A549 (cell line): ENCODE data around the gene POT1. TPM values are rescaled to one million over a fixed set of nuclear protein-coding genes. Genes with fewer than 3 reads are reported as not detected.

Experiments used
- ATAC-seq, 2 experiments: fragments of 200-7000 bp in 1 of 2; fragments of >200 bp in 1 of 2; cut with Nextera tagmentation in 1 of 2; cut with Tn5 transposase in 1 of 2; 3 replicates each; pipeline versions ENCODE4 v1.8.0 to v1.9.1; 2018 to 2020; ENCODE audit warnings: mild to moderate bottlenecking in 1 of 2, moderate library complexity in 1 of 2
- CTCF ChIA-PET: fragments of 300-600 bp; sonication (Branson Sonifier 250); formaldehyde crosslinking; extraction: SDS; loops from one replicate; lab custom pipeline; 2021; ENCODE audit warnings: antibody characterized with exemption, inconsistent platforms; lab: Yijun Ruan, JAX
- POLR2A ChIA-PET: fragments of 350-600 bp; formaldehyde crosslinking; extraction: SDS; loops from one replicate; lab custom pipeline; 2021; ENCODE audit warnings: antibody characterized with exemption, inconsistent platforms; lab: Yijun Ruan, JAX
- DNase-seq, 2 experiments: peaks; one replicate each; pipeline versions ENCODE4 v3.0.0 to v3.0.0-alpha.2; 2011 to 2016; ENCODE audit warnings: low read depth in 1 of 2, low spot score in 1 of 2
- FAIRE-seq: peaks from 2 replicates; lab custom pipeline; 2011; peaks lifted over from hg19 to GRCh38; lab: Jason Lieb, UNC
- H3K27ac ChIP-seq, 2 experiments: fragments of >200 bp; sonication (Bioruptor Twin); formaldehyde crosslinking; 3 replicates each; pipeline ENCODE4 v1.5.1; 2016 to 2017
- H3K4me1 ChIP-seq: fragments of >200 bp; sonication (Bioruptor Twin); formaldehyde crosslinking; 3 replicates; pipeline ENCODE4 v1.6.1; 2016
- H3K4me2 ChIP-seq: fragments of >200 bp; sonication (Bioruptor Twin); formaldehyde crosslinking; 3 replicates; pipeline ENCODE4 v1.6.1; 2016
- H3K4me3 ChIP-seq: fragments of >200 bp; sonication (Bioruptor Twin); formaldehyde crosslinking; 3 replicates; pipeline ENCODE4 v1.5.1; 2016
- H3K9me3 ChIP-seq: fragments of >200 bp; sonication (Bioruptor Twin); formaldehyde crosslinking; 3 replicates; pipeline ENCODE4 v1.6.1; 2016
- CBX2 ChIP-seq: fragments of 200-600 bp; sonication (generic); IDR thresholded peaks from 2 replicates; pipeline ENCODE4 v1.6.1; 2016; ENCODE audit warnings: low read depth, mild to moderate bottlenecking, borderline replicate concordance
- CBX8 ChIP-seq: fragments of 200-600 bp; sonication (generic); IDR thresholded peaks from 2 replicates; pipeline ENCODE4 v1.6.1; 2016
- CHD2 ChIP-seq: fragments of 150-350 bp; IDR thresholded peaks from 2 replicates; pipeline ENCODE4 v1.6.1; 2014; ENCODE audit warnings: low read length; ENCODE audit not compliant: partially characterized antibody
- CTCF ChIP-seq: fragments of >200 bp; sonication (Bioruptor Twin); formaldehyde crosslinking; IDR thresholded peaks from 3 replicates; pipeline ENCODE4 v1.5.1; 2016
- E2F6 ChIP-seq: IDR thresholded peaks from 2 replicates; pipeline ENCODE4 v1.6.1; 2012; ENCODE audit warnings: low read depth, borderline replicate concordance
- EHF ChIP-seq: fragments of 250-450 bp; sonication (Bioruptor Pico); IDR thresholded peaks from 2 replicates; pipeline ENCODE4 v1.5.0; 2020; ENCODE audit warnings: mild to moderate bottlenecking
- FOSB ChIP-seq: fragments of 250-450 bp; sonication (Bioruptor Pico); IDR thresholded peaks from 2 replicates; pipeline ENCODE4 v1.5.0; 2020; ENCODE audit warnings: mild to moderate bottlenecking, moderate library complexity
- FOXS1 ChIP-seq: fragments of 250-450 bp; sonication (Bioruptor Pico); IDR thresholded peaks from 2 replicates; pipeline ENCODE4 v1.5.0; 2020; ENCODE audit warnings: mild to moderate bottlenecking, moderate library complexity
- HDAC2 ChIP-seq: fragments of 200-600 bp; sonication (generic); IDR thresholded peaks from 2 replicates; pipeline ENCODE4 v1.6.1; 2016
- HOXB5 ChIP-seq: fragments of 250-450 bp; sonication (Bioruptor Pico); IDR thresholded peaks from 2 replicates; pipeline ENCODE4 v1.5.0; 2020; ENCODE audit warnings: mild to moderate bottlenecking, moderate library complexity
- JUN ChIP-seq, 2 experiments: fragments of >200 bp; sonication (Bioruptor Twin); formaldehyde crosslinking; IDR thresholded peaks; 2 replicates in 1 of 2; 3 replicates in 1 of 2; pipeline ENCODE4 v1.6.1; 2016 to 2017
- NPAS2 ChIP-seq: fragments of 250-450 bp; sonication (Bioruptor Pico); IDR thresholded peaks from 2 replicates; pipeline ENCODE4 v1.8.0; 2022; ENCODE audit warnings: mild to moderate bottlenecking, moderate library complexity, borderline replicate concordance
- POLR2AphosphoS2 ChIP-seq: conservative IDR thresholded peaks from 2 replicates; pipeline ENCODE4 v1.6.1; 2012; ENCODE audit warnings: low read length, improper control_type of control experiment, inconsistent platforms
- RARB ChIP-seq: fragments of 250-450 bp; sonication (Bioruptor Pico); IDR thresholded peaks from 2 replicates; pipeline ENCODE4 v1.8.0; 2021; ENCODE audit warnings: mild to moderate bottlenecking, moderate library complexity
- REST ChIP-seq: fragments of 200-600 bp; sonication (generic); IDR thresholded peaks from 2 replicates; pipeline ENCODE4 v1.6.1; 2016; ENCODE audit warnings: antibody characterized with exemption, mild to moderate bottlenecking, moderate library complexity
- RFX5 ChIP-seq: fragments of 450-650 bp; IDR thresholded peaks from 2 replicates; pipeline ENCODE4 v1.7.1; 2014; ENCODE audit warnings: antibody characterized with exemption, mild to moderate bottlenecking, moderate library complexity
- TP53 ChIP-seq: fragments of 250-450 bp; sonication (Bioruptor Pico); IDR thresholded peaks from 2 replicates; pipeline ENCODE4 v1.5.0; 2021; ENCODE audit warnings: mild to moderate bottlenecking, moderate library complexity
- USF2 ChIP-seq: fragments of 450-650 bp; IDR thresholded peaks from 2 replicates; pipeline ENCODE4 v1.6.1; 2014; ENCODE audit warnings: antibody characterized with exemption
- ZC3H11A ChIP-seq: fragments of 450-650 bp; IDR thresholded peaks from 2 replicates; pipeline ENCODE4 v1.6.1; 2014; ENCODE audit warnings: antibody characterized with exemption, mild to moderate bottlenecking
- ZSCAN20 ChIP-seq: fragments of 250-450 bp; sonication (Bioruptor Pico); IDR thresholded peaks from 2 replicates; pipeline ENCODE4 v1.8.0; 2022; ENCODE audit warnings: mild to moderate bottlenecking, moderate library complexity
- WGBS: methylation state at CpG from one replicate; pipeline ENCODE4 v1.1.6; 2017; ENCODE audit errors: missing lambda C conversion rate; 5-methylcytosine and 5-hydroxymethylcytosine counted together
- polyA plus RNA-seq, 4 experiments: library from polyadenylated mRNA; depleted of rRNA in 3 of 4; stranded (reverse); fragments of >200 nt; fragmentation: RNase III in 1 of 4; extraction: RNeasy Plus Mini Kit Qiagen cat#74134 plus additional on column Dnase treatment in 1 of 4; gene quantifications; 2 replicates in 3 of 4; 3 replicates in 1 of 4; pipeline ENCODE4 v1.2.3, GENCODE V29; 2011 to 2017

Gene POT1
- polyA plus RNA-seq, 2 of the 4 experiments (the other 2 are of a cell fraction): 21.6 to 56.2 TPM

- H3K4me3 ChIP-seq: no peak overlapping the region
- CTCF ChIA-PET: no interaction called here
- ATAC-seq (no peak; a peak in 1 of 6 replicates), FAIRE-seq (no peak), DNase-seq (no peak)
- H3K4me2 ChIP-seq: no peak overlapping the region
- no peak overlapping the region for H3K27ac ChIP-seq
- no peaks in the 10 kb centered on the region for H3K9me3 ChIP-seq
- WGBS: 88% methylated on average over 5 of the region's 5 CpGs
- no peaks in the 10 kb centered on the region for H3K4me1 ChIP-seq
- POLR2A ChIA-PET: no interaction called here
- no peak for TF ChIP-seq CBX8
- no peak for TF ChIP-seq EHF (CRISPR knock-in tag)
- no peak for TF ChIP-seq REST
- TF ChIP-seq JUN (IDR thresholded peaks at IDR 0.05): no peak
- no peak for TF ChIP-seq HDAC2
- TF ChIP-seq CHD2: no peak
- no peak for TF ChIP-seq USF2
- TF ChIP-seq NPAS2 (CRISPR knock-in tag): no peak
- no peak for TF ChIP-seq FOSB
- TF ChIP-seq CTCF: no peak
- TF ChIP-seq POLR2AphosphoS2: no peak
- TF ChIP-seq ZC3H11A: no peak
- no peak for TF ChIP-seq ZSCAN20 (CRISPR knock-in tag)
- no peak for TF ChIP-seq E2F6
- no peak for TF ChIP-seq TP53 (CRISPR knock-in tag)
- TF ChIP-seq, all 56 proteins: peak for 0
Measured at GRCh38 chr7:124818807-124819206, 110.8 kb downstream of the POT1 start.

GRCh38 chr7:124813994-124814798, 115.4 kb downstream of the POT1 start:
- 28% methylated on average over 2 of the region's 2 CpGs for WGBS
- no peak for ATAC-seq
- H3K27ac ChIP-seq: no peak overlapping the region

More at GRCh38 chr7:124813994-124814798, 115.4 kb downstream of the POT1 start:
- Histone ChIP-seq H3K4me3 (no peak overlapping the region), H3K4me1 (no peaks in the 10 kb centered on the region), H3K9me3 (no peaks in the 10 kb centered on the region), H3K4me2 (no peak overlapping the region)
- no peak for TF ChIP-seq HOXB5 (CRISPR knock-in tag)
- no peak for TF ChIP-seq REST
- TF ChIP-seq FOXS1 (CRISPR knock-in tag): no peak
- no peak for TF ChIP-seq RFX5
- no peak for TF ChIP-seq RARB (CRISPR knock-in tag)
- no peak for TF ChIP-seq CTCF
- TF ChIP-seq CBX2: no peak
- FAIRE-seq (no peak), DNase-seq (no peak)
- POLR2A ChIA-PET: no interaction called here
- CTCF ChIA-PET: interaction anchor here (0.7 kb wide), 1 partner anchor 29 kb away, joined by 4 read pairs; no protein-coding TSS in a partner anchor
